GM21423 (cell line): ENCODE results near the gene LDLR.

ENCODE experiments used
- ATAC-seq: cut with Tn5 transposase; IDR thresholded peaks from one replicate; pipeline ENCODE4 v1.9.1; 2021; ENCODE audit warnings: mild to moderate bottlenecking, moderate library complexity; ENCODE audit not compliant: unreplicated experiment

Gene LDLR

GRCh38 chr19:11089254-11090013 is at the start of gene LDLR:
Gene LDLR, plus strand, starts transcription at chr19:11089463. Its CDS starts 86 bp downstream, at chr19:11089549.
- ATAC-seq: no peak

- ATAC-seq: no peak
Measured at GRCh38 chr19:11041194-11041593, 48.1 kb upstream of the LDLR start.

DNA sequence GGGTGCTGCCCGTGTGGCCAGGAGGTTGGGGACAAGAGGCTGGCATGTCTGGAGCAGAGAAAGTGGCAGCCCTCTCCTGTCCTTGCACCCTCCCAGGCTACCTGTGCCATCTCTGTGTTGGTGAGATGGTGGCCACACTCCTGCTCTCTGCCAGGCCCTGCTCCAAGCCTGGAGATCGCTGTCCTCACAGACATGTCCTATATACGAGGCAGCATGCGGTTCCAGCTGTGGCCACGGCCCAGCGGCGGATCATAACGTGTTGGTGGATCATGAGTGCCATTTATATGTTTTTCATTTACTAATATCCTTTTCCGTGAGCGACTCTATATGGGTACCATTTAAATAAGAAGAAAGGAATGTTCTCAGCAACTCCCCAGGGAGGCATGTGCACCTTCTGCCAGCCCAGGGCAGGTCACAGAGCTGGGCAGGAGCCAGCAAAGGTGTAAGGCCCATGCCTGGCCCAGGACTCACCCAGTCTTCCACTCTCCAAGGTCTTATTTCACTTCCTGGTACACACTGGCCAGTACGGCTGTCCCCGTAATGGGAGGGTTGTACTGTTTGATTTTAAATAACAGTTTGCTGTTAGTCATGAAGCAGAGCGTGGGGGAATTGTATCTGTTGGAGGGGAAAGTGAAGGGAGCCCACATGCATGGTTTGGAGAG is 47.2 kb upstream of the LDLR start:
- no peak for ATAC-seq

GRCh38 chr19:11044431-11044830 is 44.8 kb upstream of the LDLR start:
- no peak for ATAC-seq

GRCh38 chr19:11045536-11045935 is 43.7 kb upstream of the LDLR start:
- no peak for ATAC-seq

- no peak for ATAC-seq
Measured at GRCh38 chr19:11046605-11047354, 42.5 kb upstream of the LDLR start.

GRCh38 chr19:11047866-11048265 is 41.4 kb upstream of the LDLR start:
- no peak for ATAC-seq

DNA sequence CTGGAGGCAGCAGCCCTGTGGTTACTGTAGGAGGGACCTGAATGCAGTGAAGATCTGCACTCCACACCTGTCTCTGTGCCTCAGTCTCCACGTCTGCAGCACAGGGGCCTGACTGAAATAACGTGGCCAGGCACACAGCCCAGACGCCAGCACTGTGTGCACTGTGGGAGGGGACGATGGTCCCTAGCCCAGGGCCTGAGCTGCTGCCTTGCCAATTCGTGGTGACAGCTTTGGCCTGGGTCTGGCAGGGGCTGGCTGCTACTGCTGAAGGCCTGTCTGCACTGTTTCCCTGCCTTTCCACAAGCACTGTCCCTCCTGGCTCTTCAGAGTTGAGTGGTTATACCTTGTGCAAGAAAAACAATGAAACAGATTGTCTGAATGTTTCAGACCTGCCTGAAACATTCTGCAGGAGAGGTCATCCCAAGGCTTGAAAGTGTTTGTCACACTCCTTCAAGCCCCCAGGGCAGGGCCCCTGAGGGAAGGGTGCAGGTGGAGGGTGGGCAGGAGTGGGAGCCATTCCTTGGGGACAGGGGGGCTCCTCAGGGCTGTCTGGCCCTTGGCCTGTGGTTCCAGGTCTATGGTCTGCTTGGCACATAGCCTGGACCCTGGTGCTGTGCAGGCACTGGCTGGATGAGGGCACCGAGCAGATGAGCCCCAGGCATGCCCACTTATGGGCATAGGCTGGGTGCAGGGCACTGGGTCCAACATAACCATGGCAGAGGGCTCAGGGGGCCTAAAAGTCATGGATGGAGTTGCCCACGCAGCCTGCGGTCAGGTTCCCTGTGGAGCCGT is 38.7 kb upstream of the LDLR start:
- ATAC-seq: no peak

DNA sequence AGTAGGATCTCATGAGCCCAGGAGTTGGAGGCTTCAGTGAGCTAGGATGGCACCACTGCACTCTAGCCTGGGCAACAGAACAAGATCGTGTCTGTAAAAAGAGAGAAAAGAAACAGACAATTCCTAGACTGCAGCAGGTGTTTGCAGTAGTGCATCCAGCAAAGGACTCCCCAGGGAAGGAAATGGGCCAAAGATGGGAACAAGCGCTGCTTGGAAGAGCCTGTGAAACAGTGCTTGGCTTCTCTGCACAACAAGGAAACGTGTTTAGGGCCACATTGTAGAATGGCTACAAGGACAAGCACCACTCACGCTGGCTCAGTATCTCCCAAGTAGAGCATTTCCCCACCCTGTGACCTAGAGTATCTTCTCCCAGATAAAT is 35.5 kb upstream of the LDLR start:
- no peak for ATAC-seq

- no peak for ATAC-seq
Measured at GRCh38 chr19:11054200-11054599, 35.1 kb upstream of the LDLR start.

GRCh38 chr19:11054628-11055027 is 34.6 kb upstream of the LDLR start:
- ATAC-seq: no peak

DNA sequence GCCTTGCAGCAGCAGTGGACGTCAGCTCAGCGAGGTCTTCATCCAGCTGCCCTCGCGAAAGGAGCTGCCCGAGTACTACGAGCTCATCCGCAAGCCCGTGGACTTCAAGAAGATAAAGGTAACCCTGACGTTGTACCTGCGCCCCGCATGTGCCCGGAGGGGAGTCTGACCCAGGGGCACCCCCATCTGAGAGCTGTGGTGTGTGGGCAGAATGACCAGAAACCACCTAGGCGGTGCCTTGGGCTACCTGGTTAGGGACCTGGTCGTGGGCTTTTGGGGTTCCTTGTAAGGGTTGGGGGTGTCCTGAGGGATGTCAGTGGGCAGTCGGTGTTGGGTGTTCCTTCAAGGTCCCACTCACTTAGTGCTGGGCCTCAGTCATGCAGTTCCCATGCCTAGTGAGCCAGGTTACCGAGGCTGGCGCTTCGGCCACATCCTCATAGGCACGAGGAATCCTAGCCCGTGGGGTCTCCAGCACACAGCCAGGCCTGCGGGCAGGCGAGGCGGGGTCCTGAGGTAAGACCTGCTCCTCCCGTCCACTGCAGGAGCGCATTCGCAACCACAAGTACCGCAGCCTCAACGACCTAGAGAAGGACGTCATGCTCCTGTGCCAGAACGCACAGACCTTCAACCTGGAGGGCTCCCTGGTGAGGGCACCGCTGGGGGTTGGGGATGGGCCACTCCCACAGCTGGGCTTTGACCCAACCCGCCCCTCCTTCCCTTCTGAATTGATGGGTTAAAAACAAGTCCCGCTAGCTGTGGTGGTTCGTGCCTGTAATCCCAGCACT is 30.8 kb upstream of the LDLR start:
- ATAC-seq: no peak

GRCh38 chr19:11059511-11060358 is 29.5 kb upstream of the LDLR start:
- ATAC-seq: no peak

GRCh38 chr19:11061952-11062351 is 27.3 kb upstream of the LDLR start:
- ATAC-seq: no peak

DNA sequence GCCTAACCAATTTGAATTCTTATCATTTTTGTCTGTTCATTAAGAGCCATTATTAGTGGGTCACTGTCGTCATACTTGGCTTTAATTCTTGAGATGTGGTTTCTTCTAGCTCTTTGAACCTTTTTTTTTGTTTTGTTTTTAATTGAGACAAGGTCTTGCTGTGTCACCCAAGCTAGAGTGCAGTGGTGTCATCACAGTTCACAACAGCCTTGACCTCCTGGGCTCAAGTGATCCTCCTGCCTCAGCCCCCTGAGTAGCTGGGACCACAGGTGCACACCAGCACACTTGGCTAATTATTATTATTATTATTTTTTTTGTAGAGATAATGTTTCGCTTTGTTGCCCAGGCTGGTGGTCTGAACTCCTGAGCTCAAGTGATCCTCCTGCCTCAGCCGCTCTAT is 25.8 kb upstream of the LDLR start:
- no peak for ATAC-seq

GRCh38 chr19:11064831-11065303 is 24.4 kb upstream of the LDLR start:
- ATAC-seq: no peak

- no peak for ATAC-seq
Measured at GRCh38 chr19:11066326-11066725, 22.9 kb upstream of the LDLR start.

DNA sequence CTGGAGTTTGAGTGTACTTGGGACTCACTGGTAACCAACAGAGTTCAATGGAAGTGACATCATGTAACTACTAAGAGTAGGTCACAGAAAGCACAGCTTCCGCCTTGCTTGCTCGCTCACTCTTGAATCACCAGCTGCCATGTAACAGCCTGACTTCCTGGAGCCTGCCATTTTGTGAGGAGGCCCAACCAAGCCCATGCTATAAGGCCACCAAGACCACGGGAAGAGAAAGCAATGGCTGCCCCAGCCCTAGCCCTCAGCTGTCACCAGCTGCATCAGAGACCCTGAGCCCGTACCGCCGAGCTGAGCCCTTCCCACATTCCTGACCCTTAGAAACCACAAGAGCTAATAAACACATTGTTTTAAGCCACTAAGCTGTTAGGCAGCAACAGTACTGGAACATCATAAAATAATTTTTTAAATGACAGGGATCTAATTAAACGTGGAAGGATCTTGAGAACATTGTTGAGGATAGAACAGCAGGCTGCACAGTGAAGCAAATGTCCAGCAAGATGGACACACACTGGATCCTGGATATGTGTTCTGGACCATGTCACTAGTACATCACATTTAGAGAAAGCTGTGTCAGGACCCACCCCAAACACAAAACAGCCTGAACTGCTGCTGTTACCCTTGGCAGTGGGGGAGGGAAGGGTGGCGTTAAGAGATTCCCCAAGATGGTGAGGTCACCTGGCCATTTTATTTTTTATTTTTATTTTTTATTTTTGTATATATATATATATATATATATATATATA is 21.7 kb upstream of the LDLR start:
- no peak for ATAC-seq

DNA sequence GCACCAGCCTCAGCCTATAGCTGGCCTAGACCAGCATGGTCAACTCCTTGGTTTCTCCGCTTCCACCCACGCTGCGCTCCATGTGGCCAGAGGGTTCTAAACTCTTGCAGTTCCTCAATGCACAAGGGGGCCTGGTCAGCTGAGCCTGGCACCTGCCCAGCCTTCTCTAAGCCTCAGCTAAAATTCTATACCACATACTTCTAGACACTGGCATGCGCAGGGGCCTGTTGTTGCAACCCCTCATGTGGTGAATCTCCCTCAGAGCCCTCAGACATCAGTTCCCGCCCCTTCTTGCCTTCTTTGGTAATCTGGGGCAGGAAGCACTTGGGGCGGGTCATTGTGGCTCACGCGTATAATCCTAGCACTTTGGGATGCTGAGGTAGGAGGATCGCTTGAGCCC is 19.7 kb upstream of the LDLR start:
- ATAC-seq: no peak
